Measurements from ENCODE around the gene MEX3C. TPM values are rescaled to one million over a fixed set of nuclear protein-coding genes. Genes with fewer than 3 reads are reported as not detected.

MEX3C gene
- total and polyA plus RNA-seq, 2 of the 4 experiments (the other 2 are of a cell fraction): 26.0 to 50.9 TPM

GRCh38 chr18:51234117-51235008 lies 36.9 kb upstream of the MEX3C start:
- H3K36me3 ChIP-seq (ENCODE audit: control insufficient read depth, insufficient read depth, low read length): no peaks in the 10 kb centered on the region
- WGBS, 2 experiments (ENCODE audit: extremely low coverage in 2 of 2, insufficient read length in 1 of 2): no CpG with 5 or more reads among the region's 11 CpGs
- H3K18ac ChIP-seq (ENCODE audit: low read depth, low read length): no peak overlapping the region
- no peak overlapping the region for H2AFZ ChIP-seq (replicated peaks; ENCODE audit: low read length, poor library complexity)
- no peaks in the 10 kb centered on the region for H3K9me1 ChIP-seq (ENCODE audit: insufficient read depth, low read length)
- no peak overlapping the region for H2BK120ac ChIP-seq (ENCODE audit: low read depth, low read length)
- no peak for DNase-seq
- no peak overlapping the region for H3K4me3 ChIP-seq (ENCODE audit: insufficient read depth, low read depth, low read length)
- no peaks in the 10 kb centered on the region for H4K20me1 ChIP-seq (ENCODE audit: insufficient read depth, low read length)
- H2BK15ac ChIP-seq (ENCODE audit: low read depth, low read length): no peak overlapping the region
- BruUV-seq (replicated peaks): no TSS peak
- no peaks in the 10 kb centered on the region for H3K4me1 ChIP-seq (ENCODE audit: control insufficient read depth, insufficient read depth, low read length)
- TF ChIP-seq BHLHE40 (IDR thresholded peaks at IDR 0.05; ENCODE audit: low read depth, low read length): no peak
- no peak for TF ChIP-seq ELK1 (IDR thresholded peaks at IDR 0.05; ENCODE audit: borderline replicate concordance, low read depth, low read length)
- no peak overlapping the region for H3K4ac ChIP-seq (ENCODE audit: low read depth, low read length)
- no peak overlapping the region for H3K9ac ChIP-seq (ENCODE audit: low read depth, low read length)
- no peak overlapping the region for H3K14ac ChIP-seq (replicated peaks; ENCODE audit: low read depth, low read length)
- intact Hi-C loops (cut with micrococcal nuclease) (no loop called here), dilution Hi-C loops (cut with HindIII; ENCODE audit: low sequenced_read_pairs, unreplicated experiment) (no loop called here), in situ Hi-C loops (cut with MboI; ENCODE audit: low sequenced_read_pairs) (no loop called here)
- H3K27me3 ChIP-seq (ENCODE audit: control insufficient read depth, insufficient read depth, low read length): no peaks in the 10 kb centered on the region
- no peak overlapping the region for H4K91ac ChIP-seq (ENCODE audit: insufficient read depth, low read depth, low read length)
- no peak overlapping the region for H2BK20ac ChIP-seq (ENCODE audit: low read depth, low read length)
- ChIA-PET CTCF (no interaction called here), POLR2A (ENCODE audit: unreplicated experiment) (no interaction called here)
- H3K56ac ChIP-seq (ENCODE audit: extremely low read depth, insufficient read depth, low read length): no peak overlapping the region
- H3K79me1 ChIP-seq (ENCODE audit: low read depth in 1 of 2, low read length in 2 of 2): no peaks in the 10 kb centered on the region
- H3K27ac ChIP-seq (ENCODE audit: insufficient read depth, low read length): no peak overlapping the region
- H3K9me3 ChIP-seq (ENCODE audit: control insufficient read depth, insufficient read depth, low read length): no peaks in the 10 kb centered on the region
- no peak overlapping the region for H2AK9ac ChIP-seq (replicated peaks; ENCODE audit: low read depth, low read length, poor library complexity)
- H4K8ac ChIP-seq (ENCODE audit: low read depth in 2 of 2, low read length in 2 of 2): no peak overlapping the region
- H2AK5ac ChIP-seq (ENCODE audit: low read depth, low read length): no peak overlapping the region
- no peak overlapping the region for H3K4me2 ChIP-seq (ENCODE audit: low read depth, low read length)
- H2BK5ac ChIP-seq (ENCODE audit: low read depth, low read length, poor library complexity, severe bottlenecking): no peak overlapping the region
- H3K23ac ChIP-seq (ENCODE audit: low read depth, low read length): no peak overlapping the region
- ATAC-seq (ENCODE audit: low read depth): no peak
- no peak overlapping the region for H4K5ac ChIP-seq (ENCODE audit: low read depth, low read length)
